Bronchial epithelial cell (primary cell): ENCODE data around the gene ACOD1. TPM values are rescaled to one million over a fixed set of nuclear protein-coding genes. Genes with fewer than 3 reads are reported as not detected.
"Not testable (repeated sequence)": the region's sequence is repeated elsewhere in the genome, so short reads cannot be mapped to it uniquely, and the experiment has no call there.

Source experiments
- DNase-seq: peaks from one replicate; pipeline ENCODE4 v3.0.0-alpha.2; 2010; ENCODE audit warnings: low read depth
- FAIRE-seq: peaks from 2 replicates; lab custom pipeline; 2011; peaks lifted over from hg19 to GRCh38; lab: Jason Lieb, UNC
- H3K27me3 ChIP-seq: 2 replicates; pipeline ENCODE4 v1.5.1; 2011; ENCODE audit warnings: low read length; ENCODE audit not compliant: control insufficient read depth, insufficient read depth
- H3K36me3 ChIP-seq: 2 replicates; pipeline ENCODE4 v1.5.1; 2011; ENCODE audit warnings: low read length; ENCODE audit not compliant: control insufficient read depth, insufficient read depth
- H3K4me3 ChIP-seq: 2 replicates; pipeline ENCODE4 v1.5.1; 2011; ENCODE audit warnings: mild to moderate bottlenecking, low read depth, low read length, control low read depth
- CTCF ChIP-seq: IDR thresholded peaks from 2 replicates; pipeline ENCODE4 v1.5.1; 2011; ENCODE audit warnings: mild to moderate bottlenecking, moderate library complexity, low read length, control low read depth, inconsistent platforms; ENCODE audit not compliant: insufficient read depth, severe bottlenecking
- total RNA-seq: library from RNA; depleted of rRNA; stranded (reverse); fragments of >200 nt; gene quantifications from 2 replicates; pipeline ENCODE4 v1.2.1, GENCODE V29; 2014

Gene ACOD1
- total RNA-seq, 1 donor from 2014 or later, result not detected

DNA sequence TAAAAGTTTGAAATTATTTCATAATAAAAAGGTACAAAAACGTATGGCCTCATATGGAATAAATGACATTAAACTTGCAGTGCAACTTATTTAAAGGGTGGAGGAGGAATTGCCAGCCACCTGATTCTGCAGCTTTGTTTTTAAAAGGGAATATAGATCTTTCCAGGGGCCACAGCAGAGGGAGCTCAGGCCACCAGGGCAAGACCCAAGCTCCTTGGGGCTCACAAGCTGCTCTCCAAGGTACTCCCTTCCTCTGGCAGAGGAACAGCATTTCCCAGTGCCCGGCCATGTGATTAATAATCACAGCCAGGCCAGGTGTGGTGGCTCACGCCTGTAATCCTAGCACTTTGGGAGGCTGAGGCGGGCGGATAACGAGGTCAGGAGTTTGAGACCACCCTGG lies 6.2 kb downstream of the ACOD1 start:
- no peak for TF ChIP-seq CTCF
- DNase-seq (no peak), FAIRE-seq (no peak)
- H3K4me3 ChIP-seq, result no peak overlapping the region
- no peaks in the 10 kb centered on the region for H3K36me3 ChIP-seq
- no peaks in the 10 kb centered on the region for H3K27me3 ChIP-seq

- no peaks in the 10 kb centered on the region for H3K36me3 ChIP-seq
- no peaks in the 10 kb centered on the region for H3K27me3 ChIP-seq
- H3K4me3 ChIP-seq, result no peak overlapping the region
- no peak for DNase-seq
- no peak for FAIRE-seq
- TF ChIP-seq CTCF, result no peak
Observed at GRCh38 chr13:76955193-76955592, 6.9 kb downstream of the ACOD1 start.

GRCh38 chr13:76955661-76956060 lies 7.3 kb downstream of the ACOD1 start:
- DNase-seq (no peak), FAIRE-seq (no peak)
- TF ChIP-seq CTCF, result no peak
- Histone ChIP-seq H3K27me3 (no peaks in the 10 kb centered on the region), H3K36me3 (no peaks in the 10 kb centered on the region), H3K4me3 (no peak overlapping the region)

- no peak for TF ChIP-seq CTCF
- FAIRE-seq (no peak), DNase-seq (no peak)
- Histone ChIP-seq H3K4me3 (no peak overlapping the region), H3K27me3 (no peaks in the 10 kb centered on the region), H3K36me3 (no peaks in the 10 kb centered on the region)
Observed at GRCh38 chr13:76958841-76959432, 10.6 kb downstream of the ACOD1 start.

- not testable (repeated sequence) for H3K4me3 ChIP-seq, DNase-seq, FAIRE-seq, H3K27me3 ChIP-seq, H3K36me3 ChIP-seq
Observed at GRCh38 chr13:76959734-76960133, 11.4 kb downstream of the ACOD1 start.

GRCh38 chr13:76965759-76966421 lies 17.6 kb downstream of the ACOD1 start:
- Histone ChIP-seq H3K4me3 (no peak overlapping the region), H3K27me3 (no peaks in the 10 kb centered on the region), H3K36me3 (no peaks in the 10 kb centered on the region)
- TF ChIP-seq CTCF, result no peak
- FAIRE-seq (no peak), DNase-seq (peak; percentile 58)
